ENCODE data around the gene ART1. TPM values are rescaled to one million over a fixed set of nuclear protein-coding genes. Genes with fewer than 3 reads are reported as not detected.

The ART1 gene
- total and polyA plus RNA-seq, 2 of the 8 experiments (the other 6 are each of a cell fraction or from before 2014, with no cell fraction given) = not detected

DNA sequence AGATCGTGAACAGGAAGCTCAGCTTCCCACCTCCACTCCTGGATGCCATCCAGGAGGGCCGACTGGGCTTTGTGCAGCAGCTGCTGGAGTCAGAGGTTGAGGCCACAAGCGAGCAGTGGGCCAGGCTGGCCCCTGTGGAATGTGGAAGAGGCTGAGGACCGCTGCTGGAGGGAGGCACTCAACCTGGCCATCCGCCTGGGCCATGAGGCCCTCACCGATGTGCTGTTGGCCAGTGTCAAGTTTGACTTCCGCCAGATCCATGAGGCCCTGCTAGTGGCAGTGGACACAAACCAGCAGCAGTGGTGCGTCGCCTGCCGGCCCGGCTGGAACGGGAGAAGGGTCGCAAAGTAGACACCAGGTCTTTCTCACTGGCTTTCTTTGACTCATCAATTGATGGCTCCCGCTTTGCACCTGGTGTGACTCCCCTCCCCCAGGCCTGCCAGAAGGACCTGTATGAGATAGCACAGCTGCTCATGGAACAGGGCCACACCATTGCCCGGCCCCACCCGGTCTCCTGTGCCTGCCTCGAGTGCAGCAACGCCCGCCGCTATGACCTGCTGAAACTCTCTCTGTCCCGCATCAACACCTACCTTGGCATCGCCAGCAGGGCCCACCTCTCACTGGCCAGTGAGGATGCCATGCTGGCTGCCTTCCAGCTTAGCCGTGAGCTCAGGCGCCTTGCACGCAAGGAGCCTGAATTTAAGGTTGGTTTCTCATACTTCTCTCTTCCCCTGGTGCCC, 28.0 kb upstream of the ART1 start (continued):
- TF ChIP-seq GTF2F1 (IDR thresholded peaks at IDR 0.05; ENCODE audit: borderline replicate concordance, low read depth, low read length) (no peak), HDAC6 (IDR thresholded peaks at IDR 0.05; ENCODE audit: low read depth, low read length) (no peak), SP2 (IDR thresholded peaks at IDR 0.05; ENCODE audit: low read length) (no peak), KDM1A (IDR thresholded peaks at IDR 0.05; ENCODE audit: borderline replicate concordance, low read length) (no peak)
- TF ChIP-seq, protein P1, sequence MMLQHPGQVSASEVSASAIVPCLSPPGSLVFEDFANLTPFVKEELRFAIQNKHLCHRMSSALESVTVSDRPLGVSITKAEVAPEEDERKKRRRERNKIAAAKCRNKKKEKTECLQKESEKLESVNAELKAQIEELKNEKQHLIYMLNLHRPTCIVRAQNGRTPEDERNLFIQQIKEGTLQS (IDR thresholded peaks at IDR 0.05; ENCODE audit: insufficient read depth, low read depth, low read length) = no peak
- TF ChIP-seq, protein P2, sequence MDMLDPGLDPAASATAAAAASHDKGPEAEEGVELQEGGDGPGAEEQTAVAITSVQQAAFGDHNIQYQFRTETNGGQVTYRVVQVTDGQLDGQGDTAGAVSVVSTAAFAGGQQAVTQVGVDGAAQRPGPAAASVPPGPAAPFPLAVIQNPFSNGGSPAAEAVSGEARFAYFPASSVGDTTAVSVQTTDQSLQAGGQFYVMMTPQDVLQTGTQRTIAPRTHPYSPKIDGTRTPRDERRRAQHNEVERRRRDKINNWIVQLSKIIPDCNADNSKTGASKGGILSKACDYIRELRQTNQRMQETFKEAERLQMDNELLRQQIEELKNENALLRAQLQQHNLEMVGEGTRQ (IDR thresholded peaks at IDR 0.05; ENCODE audit: low read length) = no peak

Measured in H1 (cell line).